ENCODE results near the gene PRR15. TPM values are rescaled to one million over a fixed set of nuclear protein-coding genes. Genes with fewer than 3 reads are reported as not detected.

The PRR15 gene
- total RNA-seq, 1 donor from 2014 or later, result 6.6 TPM

- no peak for DNase-seq (ENCODE audit: low spot score in 2 of 2, unreplicated experiment in 2 of 2)
- Mint-ChIP-seq H3K4me1 (peaks cover 18% of the 10 kb centered on the region), H3K9me3 (no peaks in the 10 kb centered on the region), H3K27ac (peak overlapping the region; percentile 45), H3K27me3 (ENCODE audit: low read depth) (peaks cover 30% of the 10 kb centered on the region), H3K4me3 (peak overlapping the region; percentile 81), H3K36me3 (no peaks in the 10 kb centered on the region)
- TF ChIP-seq, protein P1, sequence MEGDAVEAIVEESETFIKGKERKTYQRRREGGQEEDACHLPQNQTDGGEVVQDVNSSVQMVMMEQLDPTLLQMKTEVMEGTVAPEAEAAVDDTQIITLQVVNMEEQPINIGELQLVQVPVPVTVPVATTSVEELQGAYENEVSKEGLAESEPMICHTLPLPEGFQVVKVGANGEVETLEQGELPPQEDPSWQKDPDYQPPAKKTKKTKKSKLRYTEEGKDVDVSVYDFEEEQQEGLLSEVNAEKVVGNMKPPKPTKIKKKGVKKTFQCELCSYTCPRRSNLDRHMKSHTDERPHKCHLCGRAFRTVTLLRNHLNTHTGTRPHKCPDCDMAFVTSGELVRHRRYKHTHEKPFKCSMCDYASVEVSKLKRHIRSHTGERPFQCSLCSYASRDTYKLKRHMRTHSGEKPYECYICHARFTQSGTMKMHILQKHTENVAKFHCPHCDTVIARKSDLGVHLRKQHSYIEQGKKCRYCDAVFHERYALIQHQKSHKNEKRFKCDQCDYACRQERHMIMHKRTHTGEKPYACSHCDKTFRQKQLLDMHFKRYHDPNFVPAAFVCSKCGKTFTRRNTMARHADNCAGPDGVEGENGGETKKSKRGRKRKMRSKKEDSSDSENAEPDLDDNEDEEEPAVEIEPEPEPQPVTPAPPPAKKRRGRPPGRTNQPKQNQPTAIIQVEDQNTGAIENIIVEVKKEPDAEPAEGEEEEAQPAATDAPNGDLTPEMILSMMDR (IDR thresholded peaks at IDR 0.05; ENCODE audit: unreplicated experiment), result no peak
These were observed 1.6 kb downstream of the PRR15 start for GRCh38 chr7:29565224-29565630.

- no peak for DNase-seq (ENCODE audit: low spot score in 2 of 2, unreplicated experiment in 2 of 2)
- peaks cover 18% of the 10 kb centered on the region for H3K4me1 Mint-ChIP-seq
- H3K27me3 Mint-ChIP-seq (ENCODE audit: low read depth), result peaks cover 29% of the 10 kb centered on the region
- no peaks in the 10 kb centered on the region for H3K36me3 Mint-ChIP-seq
- TF ChIP-seq, protein P1 (IDR thresholded peaks at IDR 0.05; ENCODE audit: unreplicated experiment), result no peak
- H3K27ac Mint-ChIP-seq, result no peak overlapping the region
- H3K4me3 Mint-ChIP-seq, result peak overlapping the region; percentile 81
- no peaks in the 10 kb centered on the region for H3K9me3 Mint-ChIP-seq
These were observed 2.0 kb downstream of the PRR15 start for GRCh38 chr7:29565634-29565981.

GRCh38 chr7:29565982-29566746, 2.5 kb downstream of the PRR15 start:
- Mint-ChIP-seq H3K4me1 (peaks cover 18% of the 10 kb centered on the region), H3K9me3 (no peaks in the 10 kb centered on the region), H3K27me3 (ENCODE audit: low read depth) (peaks cover 27% of the 10 kb centered on the region), H3K27ac (no peak overlapping the region), H3K4me3 (no peak overlapping the region), H3K36me3 (no peaks in the 10 kb centered on the region)
- TF ChIP-seq, protein P1 (IDR thresholded peaks at IDR 0.05; ENCODE audit: unreplicated experiment), result no peak
- DNase-seq (ENCODE audit: low spot score in 2 of 2, unreplicated experiment in 2 of 2), result no peak

DNA sequence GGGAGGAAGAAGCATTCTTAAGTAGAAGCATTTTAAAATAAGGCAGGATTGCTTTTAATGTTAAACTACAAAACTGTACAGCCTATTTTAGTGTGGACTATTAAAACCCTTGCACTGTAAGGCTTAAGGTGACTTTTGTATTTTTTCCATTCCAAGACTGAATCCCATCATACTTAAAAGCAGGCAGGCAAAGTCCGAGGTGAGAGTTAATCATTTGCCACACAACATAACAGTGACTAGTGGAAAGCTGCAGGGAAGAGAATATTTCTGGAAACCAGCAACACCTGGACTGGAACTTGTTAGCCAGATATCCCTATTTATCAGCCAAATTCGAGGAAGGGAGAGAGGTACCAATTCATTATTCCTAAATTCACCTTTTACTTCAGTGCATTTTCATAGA, 3.5 kb downstream of the PRR15 start:
- Mint-ChIP-seq H3K36me3 (no peaks in the 10 kb centered on the region), H3K4me1 (peaks cover 18% of the 10 kb centered on the region), H3K27ac (no peak overlapping the region), H3K9me3 (no peaks in the 10 kb centered on the region), H3K27me3 (ENCODE audit: low read depth) (peaks cover 20% of the 10 kb centered on the region), H3K4me3 (no peak overlapping the region)
- TF ChIP-seq, protein P1 (IDR thresholded peaks at IDR 0.05; ENCODE audit: unreplicated experiment), result no peak
- DNase-seq (ENCODE audit: low spot score in 2 of 2, unreplicated experiment in 2 of 2), result no peak

- no peak for DNase-seq (ENCODE audit: low spot score in 2 of 2, unreplicated experiment in 2 of 2)
- TF ChIP-seq, protein P1 (IDR thresholded peaks at IDR 0.05; ENCODE audit: unreplicated experiment), result no peak
- Mint-ChIP-seq H3K4me3 (no peak overlapping the region), H3K27me3 (ENCODE audit: low read depth) (peaks cover 10% of the 10 kb centered on the region), H3K27ac (no peak overlapping the region), H3K4me1 (peaks cover 15% of the 10 kb centered on the region), H3K9me3 (no peaks in the 10 kb centered on the region), H3K36me3 (no peaks in the 10 kb centered on the region)
These were observed 6.0 kb downstream of the PRR15 start for GRCh38 chr7:29569648-29570047.

Data from mesothelial cell of epicardium (in vitro differentiated cells).